Measurements from ENCODE around the gene MAPK9.
A peak's percentile ranks its signal among the peaks of the same experiment; 100 is the strongest.

MAPK9 gene

DNA sequence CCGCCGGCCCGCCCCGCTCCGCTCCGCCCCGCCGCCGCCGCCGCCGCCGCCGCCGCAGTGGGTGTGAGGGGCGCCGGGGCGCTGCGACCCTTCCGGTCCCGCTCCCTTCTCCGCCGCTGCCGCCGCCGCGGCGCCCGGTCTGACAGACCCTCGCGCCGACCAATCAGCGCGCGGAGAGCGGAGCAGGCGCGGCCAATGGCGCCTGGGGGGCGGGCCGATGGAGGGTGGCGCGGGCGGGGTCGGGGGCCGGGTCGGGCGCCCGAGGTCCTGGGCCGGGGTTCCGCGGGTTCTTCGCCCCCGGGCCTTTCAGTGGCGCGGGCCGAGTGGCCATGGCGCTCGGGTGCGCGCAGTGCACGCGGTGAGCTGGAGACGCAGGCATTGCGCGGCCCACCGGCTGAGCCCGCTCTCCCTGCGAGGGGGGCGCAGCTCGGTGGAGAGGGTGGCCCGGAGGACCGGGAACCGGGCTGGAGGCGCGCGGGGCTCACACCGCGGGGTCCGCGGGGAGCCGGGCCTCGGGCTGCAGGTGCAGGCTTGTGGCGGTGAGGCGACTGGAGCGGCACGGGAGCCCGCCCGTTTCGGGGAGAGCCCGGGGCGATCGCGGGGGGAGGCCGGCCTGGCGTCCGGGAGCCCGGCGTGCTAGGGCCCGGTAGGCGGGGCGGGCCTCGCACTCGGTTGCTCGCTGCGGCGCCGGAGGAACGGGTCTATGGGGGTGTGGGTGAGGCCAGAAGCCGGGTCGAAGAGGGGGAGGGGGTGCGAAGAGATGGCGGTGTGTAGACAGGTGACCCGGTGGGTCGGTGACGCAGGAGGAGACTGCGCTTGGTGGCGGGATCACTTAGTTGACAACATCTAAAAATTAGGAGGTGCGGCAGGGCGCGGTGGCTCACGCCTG is at the start of gene MAPK9:
MAPK9 (minus strand) TSS at position 141 of the 889 bp plus-strand sequence. CDS start 11,522 bp downstream, outside the sequence.
- peak; percentile 14 for DNase-seq (ENCODE audit: low read depth)
- TF ChIP-seq, protein P1, sequence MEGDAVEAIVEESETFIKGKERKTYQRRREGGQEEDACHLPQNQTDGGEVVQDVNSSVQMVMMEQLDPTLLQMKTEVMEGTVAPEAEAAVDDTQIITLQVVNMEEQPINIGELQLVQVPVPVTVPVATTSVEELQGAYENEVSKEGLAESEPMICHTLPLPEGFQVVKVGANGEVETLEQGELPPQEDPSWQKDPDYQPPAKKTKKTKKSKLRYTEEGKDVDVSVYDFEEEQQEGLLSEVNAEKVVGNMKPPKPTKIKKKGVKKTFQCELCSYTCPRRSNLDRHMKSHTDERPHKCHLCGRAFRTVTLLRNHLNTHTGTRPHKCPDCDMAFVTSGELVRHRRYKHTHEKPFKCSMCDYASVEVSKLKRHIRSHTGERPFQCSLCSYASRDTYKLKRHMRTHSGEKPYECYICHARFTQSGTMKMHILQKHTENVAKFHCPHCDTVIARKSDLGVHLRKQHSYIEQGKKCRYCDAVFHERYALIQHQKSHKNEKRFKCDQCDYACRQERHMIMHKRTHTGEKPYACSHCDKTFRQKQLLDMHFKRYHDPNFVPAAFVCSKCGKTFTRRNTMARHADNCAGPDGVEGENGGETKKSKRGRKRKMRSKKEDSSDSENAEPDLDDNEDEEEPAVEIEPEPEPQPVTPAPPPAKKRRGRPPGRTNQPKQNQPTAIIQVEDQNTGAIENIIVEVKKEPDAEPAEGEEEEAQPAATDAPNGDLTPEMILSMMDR (IDR thresholded peaks at IDR 0.05; ENCODE audit: control insufficient read depth, insufficient read depth, low read depth, low read length, missing control alignments): no peak
- peak within 1 kb of the TSS; percentile 74 for H3K4me3 ChIP-seq (ENCODE audit: control insufficient read depth, low read depth, low read length)

DNA sequence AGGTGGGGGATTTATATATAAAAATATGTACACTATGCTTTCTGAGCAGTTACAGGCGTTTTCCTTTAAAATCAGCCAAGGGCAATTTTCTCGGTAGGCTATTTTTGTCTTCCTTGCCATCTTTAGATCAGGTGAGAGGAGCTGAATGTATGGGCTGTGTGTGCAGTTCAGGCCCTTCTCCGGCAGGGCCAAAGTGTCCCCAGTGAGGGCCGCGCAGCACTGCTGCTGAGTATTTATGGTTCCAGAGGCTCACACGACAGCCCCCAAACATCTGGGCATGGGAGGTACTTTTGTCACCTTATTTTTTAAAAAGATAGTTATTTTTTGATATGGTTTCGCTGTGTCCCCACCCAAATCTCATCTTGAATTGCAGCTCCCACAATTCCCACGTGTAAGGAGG is 49.7 kb upstream of the MAPK9 start:
- TF ChIP-seq, protein P1 (IDR thresholded peaks at IDR 0.05; ENCODE audit: control insufficient read depth, insufficient read depth, low read depth, low read length, missing control alignments): no peak
- DNase-seq (ENCODE audit: low read depth): no peak
- no peak overlapping the region for H3K4me3 ChIP-seq (ENCODE audit: control insufficient read depth, low read depth, low read length)

DNA sequence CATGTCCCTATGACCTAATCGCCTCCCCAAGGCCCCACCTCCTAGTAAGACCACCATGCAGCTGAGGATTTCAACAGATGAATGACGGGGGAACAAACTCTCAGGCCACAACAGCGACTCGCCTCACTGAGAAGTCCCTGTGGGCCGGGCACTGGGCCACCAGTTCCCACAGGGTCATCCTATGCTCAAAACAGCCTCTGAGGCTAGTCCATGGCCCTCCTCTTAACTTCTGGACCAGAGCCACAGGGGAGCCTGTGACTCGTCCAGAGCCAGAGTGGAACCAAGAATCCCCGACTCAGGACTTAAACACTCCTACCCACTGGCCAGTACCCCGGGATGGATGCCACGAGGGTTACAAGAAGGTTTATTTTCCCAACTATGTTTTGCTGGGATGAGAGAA is 49.0 kb upstream of the MAPK9 start:
- DNase-seq (ENCODE audit: low read depth): no peak
- no peak overlapping the region for H3K4me3 ChIP-seq (ENCODE audit: control insufficient read depth, low read depth, low read length)
- TF ChIP-seq, protein P1 (IDR thresholded peaks at IDR 0.05; ENCODE audit: control insufficient read depth, insufficient read depth, low read depth, low read length, missing control alignments): no peak

DNA sequence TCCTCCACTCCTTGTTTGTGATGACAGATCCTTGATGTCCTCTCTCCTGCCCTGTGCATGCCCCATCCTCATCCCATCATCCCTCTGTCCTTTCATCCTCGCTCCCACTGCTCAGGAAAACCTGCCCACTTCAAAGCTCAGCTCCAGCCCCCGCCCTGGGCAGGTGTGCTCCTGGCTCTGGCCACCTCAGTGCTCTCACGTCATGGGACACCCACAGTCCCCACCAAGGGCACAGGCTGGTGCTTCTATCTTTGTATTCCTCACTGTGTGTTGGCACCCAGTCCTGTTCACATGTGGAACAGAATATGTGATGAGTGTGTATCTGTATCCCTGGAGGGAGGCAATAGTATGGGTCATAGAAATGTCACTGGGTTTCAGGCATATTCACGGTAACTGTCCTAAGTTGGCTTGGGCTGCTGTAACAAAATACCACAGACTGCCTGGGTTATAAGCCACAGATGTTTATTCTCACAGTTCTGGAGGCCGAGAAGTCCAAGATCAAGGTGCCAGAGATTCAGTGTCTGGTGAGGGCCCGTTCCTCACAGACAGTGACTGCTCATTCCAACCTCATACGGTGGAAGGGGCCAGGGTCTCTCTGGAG is 47.8 kb upstream of the MAPK9 start:
- no peak for DNase-seq (ENCODE audit: low read depth)
- H3K4me3 ChIP-seq (ENCODE audit: control insufficient read depth, low read depth, low read length): no peak overlapping the region
- TF ChIP-seq, protein P1 (IDR thresholded peaks at IDR 0.05; ENCODE audit: control insufficient read depth, insufficient read depth, low read depth, low read length, missing control alignments): no peak

DNA sequence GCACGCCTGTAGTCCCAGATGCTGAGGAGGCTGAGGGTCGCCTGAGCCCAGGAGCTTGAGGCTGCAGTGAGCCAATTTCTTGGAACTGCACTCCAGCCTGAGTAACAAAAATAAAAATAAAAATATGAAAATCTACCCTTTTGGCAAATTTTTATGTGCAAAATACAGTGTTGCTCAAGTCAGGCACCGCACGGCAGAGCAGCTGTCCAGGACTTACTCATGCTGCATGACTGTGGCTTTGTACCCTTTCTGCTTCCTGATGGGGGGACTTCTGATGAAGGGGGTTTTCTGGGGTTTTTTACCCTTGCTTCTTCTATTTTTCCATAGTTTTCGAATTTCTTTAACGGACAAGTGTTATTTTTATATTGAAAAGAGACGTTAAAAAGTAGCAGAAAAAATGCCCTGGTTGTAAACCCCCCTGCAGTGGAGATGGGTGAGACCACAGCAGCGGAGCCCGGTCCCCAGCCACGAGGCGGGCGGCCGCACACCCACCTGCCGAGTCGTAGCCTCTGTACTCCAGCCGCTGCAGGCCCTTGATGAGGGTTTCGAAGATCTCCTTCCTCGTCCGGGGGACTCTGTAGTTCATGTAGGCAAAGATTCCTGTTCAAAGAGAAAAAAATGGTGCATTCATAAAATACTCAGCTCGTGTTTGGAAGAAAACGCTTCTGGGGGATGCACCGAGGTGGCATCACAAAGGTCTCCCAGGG is 46.3 kb upstream of the MAPK9 start:
- TF ChIP-seq, protein P1 (IDR thresholded peaks at IDR 0.05; ENCODE audit: control insufficient read depth, insufficient read depth, low read depth, low read length, missing control alignments): no peak
- no peak overlapping the region for H3K4me3 ChIP-seq (ENCODE audit: control insufficient read depth, low read depth, low read length)
- no peak for DNase-seq (ENCODE audit: low read depth)

DNA sequence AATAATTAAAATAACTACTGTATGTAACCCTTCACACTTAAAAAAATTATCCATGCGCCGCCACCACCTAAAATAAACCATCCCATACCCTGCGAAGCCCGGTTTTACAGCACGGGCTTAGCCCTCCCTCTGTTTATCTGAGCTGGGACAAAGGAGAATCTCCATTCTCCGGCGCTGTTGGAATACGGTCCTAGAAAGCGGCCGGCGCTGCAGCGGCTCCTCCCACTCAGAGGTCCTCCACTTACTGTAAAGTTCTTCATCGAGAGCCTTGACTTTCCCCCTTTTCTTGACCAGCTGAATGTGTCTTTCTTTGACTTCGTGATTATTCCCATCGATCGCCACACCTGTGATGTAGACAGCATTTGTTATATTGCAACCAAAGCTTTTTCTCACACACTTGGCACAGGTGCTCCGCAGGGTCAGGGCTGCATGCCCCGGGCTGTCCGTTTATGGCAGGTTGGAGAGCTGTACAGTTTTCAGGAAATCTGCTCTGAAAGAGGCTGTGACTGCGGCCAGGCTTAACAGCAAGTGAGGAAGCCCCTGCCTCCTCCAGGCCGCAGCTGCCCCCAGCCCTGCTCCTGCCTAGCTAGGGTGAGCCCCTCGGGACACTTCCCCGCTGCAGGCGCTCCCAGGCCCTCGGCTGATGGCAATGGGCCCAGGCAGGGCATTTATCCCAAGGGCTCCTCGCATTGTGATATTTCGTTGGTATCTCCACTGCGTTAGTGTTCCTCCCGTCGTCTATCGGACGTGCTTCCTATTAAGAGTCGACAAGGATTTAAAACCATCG is 44.5 kb upstream of the MAPK9 start:
- H3K4me3 ChIP-seq (ENCODE audit: control insufficient read depth, low read depth, low read length): no peak overlapping the region
- TF ChIP-seq, protein P1 (IDR thresholded peaks at IDR 0.05; ENCODE audit: control insufficient read depth, insufficient read depth, low read depth, low read length, missing control alignments): no peak
- no peak for DNase-seq (ENCODE audit: low read depth)

Data from AG09309 (cell line).